Prostate gland (tissue), 2 donors: ENCODE results near the gene NPPA. TPM values are rescaled to one million over a fixed set of nuclear protein-coding genes. Genes with fewer than 3 reads are reported as not detected.

Experiments
- DNase-seq: peaks from one replicate; pipeline ENCODE4 v3.0.0-alpha.2; 2019; ENCODE audit warnings: low spot score
- H3K27ac ChIP-seq, 2 donors: fragments of 200-600 bp; sonication (generic); 2 replicates each; pipeline ENCODE4 v1.5.1; 2017 to 2019
- H3K27me3 ChIP-seq: fragments of 200-600 bp; sonication (generic); replicated peaks from 2 replicates; pipeline ENCODE4 v1.5.1; 2019; ENCODE audit not compliant: insufficient read depth
- H3K36me3 ChIP-seq, 2 donors: fragments of 200-600 bp; sonication (generic); 1 replicate in 1 of 2; 2 replicates in 1 of 2; pipeline versions ENCODE4 v1.5.1 to v1.8.1; 2017 to 2019
- H3K4me1 ChIP-seq: fragments of 200-600 bp; sonication (generic); replicated peaks from 2 replicates; pipeline ENCODE4 v1.5.1; 2019
- H3K4me3 ChIP-seq, 2 donors: fragments of 200-600 bp; sonication (generic); 2 replicates each; pipeline ENCODE4 v1.5.1; 2017 to 2019
- H3K9me3 ChIP-seq: fragments of 200-600 bp; sonication (generic); 2 replicates; pipeline ENCODE4 v1.5.1; 2017
- CTCF ChIP-seq, 4 experiments: fragments of 200-600 bp in 2 of 4; fragments of 450-650 bp in 2 of 4; sonication (generic) in 2 of 4; IDR thresholded peaks; 1 replicate in 3 of 4; 2 replicates in 1 of 4; pipeline ENCODE4 v1.5.1; 2016 to 2019; ENCODE audit warnings: antibody characterized with exemption in 4 of 4, mild to moderate bottlenecking in 2 of 4, moderate library complexity in 2 of 4
- POLR2A ChIP-seq: fragments of 450-650 bp; IDR thresholded peaks from one replicate; pipeline ENCODE4 v1.6.1; 2016; ENCODE audit warnings: antibody characterized with exemption, mild to moderate bottlenecking
- POLR2AphosphoS5 ChIP-seq: sonication (generic); formaldehyde crosslinking; IDR thresholded peaks from one replicate; pipeline ENCODE4 v1.6.1; 2017; ENCODE audit warnings: antibody characterized with exemption
- WGBS: methylation state at CpG from one replicate; pipeline ENCODE4 v1.1.5; 2018; 5-methylcytosine and 5-hydroxymethylcytosine counted together
- intact Hi-C: fragments of 100-400 bp; cut with DNase I; formaldehyde crosslinking; loops from one replicate; pipeline ENCODE4 v1.14.2; 2022
- total RNA-seq, 2 donors: library from RNA; depleted of rRNA; stranded (reverse); fragments of >200 nt; gene quantifications; one replicate each; pipeline ENCODE4 v1.1.0, GENCODE V29; 2016

Gene NPPA
- total RNA-seq, 2 donors from 2014 or later: 1.3 TPM; not detected in 1

DNA sequence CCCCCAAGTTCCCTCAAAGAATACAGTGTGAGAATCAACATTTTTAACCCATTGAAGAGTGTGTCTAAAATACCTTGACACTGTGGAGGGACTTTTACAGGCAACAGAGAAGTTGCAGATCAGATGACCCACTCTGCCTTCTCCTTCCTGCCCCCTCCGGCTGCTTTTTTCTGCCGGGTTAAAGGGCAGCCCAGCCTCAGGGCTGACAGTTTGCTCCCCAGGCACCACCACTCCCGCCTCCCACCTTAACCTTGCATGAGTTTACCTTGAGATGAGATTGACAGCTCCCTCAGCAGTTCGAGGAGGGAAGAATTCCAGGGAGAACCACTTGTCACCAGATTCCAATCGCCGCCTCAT, 45.0 kb downstream of the NPPA start:
- no peak for DNase-seq
- WGBS: 32% methylated on average over 6 of the region's 6 CpGs
- intact Hi-C loops: loop anchor here (5.0 kb wide), 2 partner anchors 65 to 145 kb away; partner anchors contain the start of gene AGTRAP
- Histone ChIP-seq H3K27ac (peak overlapping the region; percentile 90 to 97), H3K27me3 (no peaks in the 10 kb centered on the region), H3K4me1 (peaks cover 22% of the 10 kb centered on the region), H3K4me3 (peak overlapping the region; percentile 28 to 38), H3K9me3 (no peaks in the 10 kb centered on the region), H3K36me3 (peaks cover 0 to 3% of the 10 kb centered on the region in 2 donors)
- TF ChIP-seq POLR2A (no peak), CTCF (IDR thresholded peaks at IDR 0.05) (no peak), POLR2AphosphoS5 (no peak)

- Histone ChIP-seq H3K4me1 (peaks cover 16% of the 10 kb centered on the region), H3K9me3 (no peaks in the 10 kb centered on the region), H3K27ac (no peak overlapping the region), H3K27me3 (no peaks in the 10 kb centered on the region), H3K36me3 (peaks cover 0 to 3% of the 10 kb centered on the region in 2 donors), H3K4me3 (no peak overlapping the region)
- WGBS: 93% methylated on average over 21 of the region's 21 CpGs
- no peak for TF ChIP-seq POLR2AphosphoS5
- TF ChIP-seq POLR2A: no peak
- no peak for TF ChIP-seq CTCF (IDR thresholded peaks at IDR 0.05)
- intact Hi-C loops: loop anchor here (5.0 kb wide), 2 partner anchors 64 to 144 kb away; partner anchors contain the start of gene AGTRAP
- no peak for DNase-seq
These were observed 46.7 kb downstream of the NPPA start for GRCh38 chr1:11800756-11801433.

DNA sequence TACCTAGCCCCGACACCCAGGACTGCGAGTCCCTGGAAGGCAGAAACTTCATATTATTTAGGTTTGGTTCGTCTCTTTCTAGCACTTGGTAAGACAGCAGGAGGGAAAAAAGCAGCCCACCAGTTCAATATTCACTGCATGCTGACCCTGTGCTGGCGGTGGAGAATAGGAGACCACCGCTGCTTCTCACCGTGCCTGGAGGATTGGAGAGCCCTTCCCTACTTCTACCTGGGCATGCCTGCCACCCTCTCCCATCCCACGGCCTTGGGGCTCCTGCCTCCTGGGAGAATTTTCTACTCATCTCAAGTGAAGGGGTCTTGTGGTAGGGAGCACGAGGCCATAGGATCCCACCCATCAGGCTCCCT, 47.2 kb downstream of the NPPA start:
- TF ChIP-seq CTCF (IDR thresholded peaks at IDR 0.05): no peak
- TF ChIP-seq POLR2A: no peak
- Histone ChIP-seq H3K36me3 (peaks cover 0 to 3% of the 10 kb centered on the region in 2 donors), H3K4me1 (peaks cover 16% of the 10 kb centered on the region), H3K27me3 (no peaks in the 10 kb centered on the region), H3K4me3 (no peak overlapping the region), H3K27ac (no peak overlapping the region), H3K9me3 (no peaks in the 10 kb centered on the region)
- 81% methylated on average over 8 of the region's 8 CpGs for WGBS
- DNase-seq: no peak
- intact Hi-C loops: loop anchor here (5.0 kb wide), 2 partner anchors 63 to 143 kb away; partner anchors contain the start of gene AGTRAP

GRCh38 chr1:11799896-11800295, 47.7 kb downstream of the NPPA start:
- DNase-seq: no peak
- H3K4me3 ChIP-seq: no peak overlapping the region
- no peaks in the 10 kb centered on the region for H3K27me3 ChIP-seq
- peaks cover 16% of the 10 kb centered on the region for H3K4me1 ChIP-seq
- intact Hi-C loops: loop anchor here (5.0 kb wide), 2 partner anchors 63 to 143 kb away; partner anchors contain the start of gene AGTRAP
- no peaks in the 10 kb centered on the region for H3K9me3 ChIP-seq
- no peak overlapping the region for H3K27ac ChIP-seq
- peaks cover 3 to 4% of the 10 kb centered on the region in 2 donors for H3K36me3 ChIP-seq
- 96% methylated on average over 9 of the region's 9 CpGs for WGBS
- TF ChIP-seq POLR2AphosphoS5 (no peak), CTCF (IDR thresholded peaks at IDR 0.05) (no peak), POLR2A (no peak)

DNA sequence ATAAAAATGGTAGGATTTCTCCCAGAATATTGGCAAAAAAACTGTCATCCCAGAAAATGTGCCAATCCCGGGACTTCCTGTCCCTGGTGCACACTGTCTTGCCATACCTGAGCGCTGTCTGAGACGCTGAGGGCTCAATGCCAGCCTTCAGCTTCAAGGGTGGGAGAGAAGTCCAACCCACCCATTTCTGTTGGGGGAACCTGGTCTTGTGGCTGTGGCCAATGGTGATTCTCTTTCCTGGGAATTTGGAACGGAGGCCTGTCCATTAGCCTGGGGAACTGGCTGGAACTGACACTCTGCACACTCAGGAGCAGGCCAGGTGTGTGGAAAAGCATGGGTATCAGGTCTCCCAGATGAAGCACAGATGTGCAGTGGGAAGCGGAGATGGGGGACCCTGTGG, 48.5 kb downstream of the NPPA start:
- TF ChIP-seq POLR2AphosphoS5 (no peak), POLR2A (no peak), CTCF (IDR thresholded peaks at IDR 0.05) (no peak)
- H3K27ac ChIP-seq: no peak overlapping the region
- peaks cover 3 to 12% of the 10 kb centered on the region in 2 donors for H3K36me3 ChIP-seq
- no peaks in the 10 kb centered on the region for H3K9me3 ChIP-seq
- WGBS: 95% methylated on average over 5 of the region's 5 CpGs
- no peak overlapping the region for H3K4me3 ChIP-seq
- peaks cover 11% of the 10 kb centered on the region for H3K4me1 ChIP-seq
- no peak for DNase-seq
- no peaks in the 10 kb centered on the region for H3K27me3 ChIP-seq
- intact Hi-C loops: no loop called here
